GM18508 (cell line): ENCODE results near the gene CR1L.
"Not testable (repeated sequence)": the region's sequence is repeated elsewhere in the genome, so short reads cannot be mapped to it uniquely, and the experiment has no call there.

ENCODE experiments used
- ATAC-seq: cut with Tn5 transposase; IDR thresholded peaks from one replicate; pipeline ENCODE4 v1.9.1; 2021; ENCODE audit warnings: moderate number of reproducible peaks; ENCODE audit not compliant: insufficient read depth, unreplicated experiment

Gene CR1L

DNA sequence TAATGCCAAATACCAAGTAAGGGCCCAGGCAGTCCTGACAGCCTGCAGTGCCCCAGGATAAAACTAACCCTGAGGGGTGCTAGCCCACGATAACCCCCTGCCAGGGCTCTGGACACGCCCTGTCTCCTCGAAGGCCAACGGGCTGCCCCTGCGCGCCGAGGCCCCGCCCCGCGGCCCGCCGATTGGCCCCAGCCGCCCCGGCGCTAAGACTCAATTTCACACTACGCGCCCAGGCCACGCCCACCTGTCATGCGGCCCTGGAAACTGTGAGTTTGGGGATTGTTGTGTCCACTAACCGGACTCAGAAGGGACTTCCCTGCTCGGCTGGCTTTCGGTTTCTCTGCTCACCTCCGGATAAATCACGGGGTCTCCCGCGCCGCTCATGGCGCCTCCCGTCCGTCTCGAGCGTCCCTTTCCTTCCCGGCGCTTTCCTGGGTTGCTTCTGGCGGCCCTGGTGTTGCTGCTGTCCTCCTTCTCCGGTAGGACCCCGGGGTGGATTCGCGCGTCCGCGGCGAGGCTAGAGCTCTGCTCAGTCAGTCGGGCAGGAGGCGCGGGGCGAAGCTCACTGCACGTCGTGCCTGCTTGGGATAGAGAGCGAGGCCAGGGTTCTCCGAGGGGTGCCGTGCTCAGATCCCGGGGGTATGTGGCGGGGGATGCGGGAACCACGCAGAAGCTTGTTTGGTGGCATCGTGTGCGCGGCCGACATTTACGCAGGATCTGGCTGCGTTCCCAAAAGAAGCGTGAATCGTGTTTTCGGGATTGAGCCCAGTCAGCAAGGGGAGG lies at the start of gene CR1L:
Gene CR1L, plus strand, starts transcription at position 282 of the 783 bp plus-strand sequence. Its CDS starts 101 bp downstream, at position 383.
- ATAC-seq: no peak

- ATAC-seq: no peak
These were observed 41.2 kb upstream of the CR1L start for GRCh38 chr1:207603777-207604176.

DNA sequence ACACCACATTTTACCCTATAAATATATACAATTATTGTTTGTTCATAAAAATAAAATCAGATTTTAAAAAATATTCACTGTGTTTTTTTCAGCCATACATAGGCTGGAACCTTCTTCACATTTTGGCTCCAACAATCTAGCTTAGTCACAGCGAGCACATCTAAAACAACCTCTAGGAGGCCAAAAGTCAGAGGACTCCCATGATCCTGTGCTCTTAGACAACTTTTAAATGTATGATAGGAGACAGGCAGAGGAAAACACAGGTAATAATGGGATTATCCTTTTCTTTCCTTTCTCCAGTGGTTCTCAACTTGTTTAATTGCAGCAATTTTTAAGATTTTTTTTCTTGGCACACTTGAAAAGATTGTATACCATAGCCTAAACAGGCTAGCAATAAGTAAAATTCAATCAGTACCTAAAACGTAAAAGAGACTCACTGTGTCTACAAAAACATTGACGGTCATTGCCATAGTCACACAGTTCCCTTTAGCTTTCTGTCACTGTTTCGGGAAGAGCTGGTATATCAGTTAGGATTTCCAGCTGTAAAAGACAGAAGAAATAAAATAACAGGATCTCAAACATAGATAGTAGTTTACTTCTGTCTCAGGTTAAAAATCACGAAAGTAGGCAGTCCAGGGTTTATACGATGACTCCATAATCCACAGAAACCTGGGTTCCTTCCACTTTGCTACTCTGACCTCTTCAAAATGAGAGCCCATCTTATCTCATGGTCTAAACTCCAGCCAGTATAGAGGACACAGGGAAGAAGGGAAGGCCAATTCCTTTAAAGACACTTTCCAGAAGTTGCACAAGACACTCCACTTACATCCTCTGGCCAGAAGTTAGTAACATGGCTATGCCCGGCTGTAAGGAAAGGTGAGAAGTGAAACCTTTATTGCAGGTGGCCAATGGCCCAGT lies 39.2 kb upstream of the CR1L start:
- ATAC-seq: no peak

GRCh38 chr1:207606362-207606755 lies 38.6 kb upstream of the CR1L start:
- ATAC-seq: no peak

- ATAC-seq: no peak
These were observed 32.2 kb upstream of the CR1L start for GRCh38 chr1:207612762-207613161.

GRCh38 chr1:207619871-207620542 lies 24.9 kb upstream of the CR1L start:
- ATAC-seq: peak; percentile 93

DNA sequence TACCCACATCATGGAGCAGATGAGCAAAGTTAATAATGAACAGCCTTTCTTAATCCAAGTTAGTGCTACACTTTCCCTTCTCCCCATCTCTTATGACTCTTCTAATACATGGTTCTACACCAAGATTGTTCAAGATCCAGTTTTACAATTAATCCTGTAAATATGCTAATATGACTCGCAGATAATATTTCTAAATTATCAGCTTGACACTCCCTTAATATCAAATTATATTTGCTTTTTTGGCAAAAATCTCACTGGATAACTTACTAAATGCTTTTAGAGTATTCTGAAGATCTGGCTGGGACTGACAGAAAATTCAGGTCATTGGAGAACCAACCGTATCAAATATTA lies 24.4 kb upstream of the CR1L start:
- ATAC-seq: no peak

DNA sequence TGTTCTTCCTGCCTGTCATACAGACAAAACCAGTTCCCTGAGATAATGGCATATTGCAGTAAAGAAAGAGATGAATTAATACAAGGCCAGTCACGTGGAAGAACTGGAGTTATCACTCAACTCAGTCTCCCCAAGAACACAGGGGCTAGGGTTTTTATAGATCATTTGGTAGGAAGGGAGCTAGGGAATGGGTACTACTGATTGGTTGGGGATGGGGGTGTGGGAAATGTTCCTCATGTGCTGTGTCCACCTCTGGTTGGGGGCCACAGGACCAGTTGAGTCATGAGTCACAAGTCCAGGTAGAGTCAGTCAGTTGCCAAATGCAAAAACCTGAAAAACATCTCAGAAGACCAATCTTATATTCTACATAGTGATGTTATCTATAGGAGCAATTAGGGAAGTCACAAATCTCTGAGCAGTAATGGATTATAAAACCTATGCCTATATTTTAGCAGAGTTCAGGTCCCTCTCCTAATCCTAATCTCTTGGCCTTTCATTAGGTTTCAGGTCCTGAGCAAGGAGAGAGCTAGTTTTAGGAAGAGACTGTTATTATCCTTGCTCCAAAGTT lies 19.3 kb upstream of the CR1L start:
- not testable (repeated sequence) for ATAC-seq

DNA sequence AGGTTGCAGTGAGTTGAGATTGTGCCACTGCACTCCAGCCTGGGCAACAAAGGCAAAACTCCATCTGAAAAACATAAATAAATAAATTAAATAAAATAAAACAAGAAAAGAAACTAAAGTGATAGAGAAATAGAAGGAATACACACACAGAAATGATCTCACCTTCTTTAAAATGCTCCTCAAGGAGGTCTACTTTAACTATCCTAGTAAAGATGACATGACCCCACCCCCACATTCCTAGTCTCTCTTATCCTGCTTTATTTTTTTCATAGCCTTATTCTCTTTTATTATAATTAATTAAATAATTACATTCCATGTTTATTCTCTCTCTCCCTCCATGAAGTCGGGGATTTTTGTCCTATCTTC lies 18.0 kb upstream of the CR1L start:
- ATAC-seq: no peak

- no peak for ATAC-seq
These were observed 17.4 kb upstream of the CR1L start for GRCh38 chr1:207627496-207627895.

DNA sequence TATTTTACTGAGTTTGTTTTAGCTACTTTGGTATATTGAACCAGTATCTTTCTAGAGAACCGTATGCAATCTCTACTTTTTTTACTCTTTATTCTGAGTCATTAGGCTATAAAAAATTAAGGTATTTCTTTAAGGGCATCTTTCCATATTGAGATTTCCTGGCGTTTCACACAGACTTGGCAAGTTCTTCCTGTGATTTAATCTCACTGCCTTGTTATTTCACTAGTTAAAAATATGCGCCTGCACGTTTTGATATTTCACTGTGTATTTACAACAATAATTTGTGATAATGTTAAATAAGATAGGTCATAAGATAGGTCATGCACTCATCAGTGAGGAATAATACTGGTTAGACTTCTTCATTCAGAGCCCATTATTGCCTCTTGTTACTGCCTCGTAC lies 16.2 kb upstream of the CR1L start:
- ATAC-seq: no peak

DNA sequence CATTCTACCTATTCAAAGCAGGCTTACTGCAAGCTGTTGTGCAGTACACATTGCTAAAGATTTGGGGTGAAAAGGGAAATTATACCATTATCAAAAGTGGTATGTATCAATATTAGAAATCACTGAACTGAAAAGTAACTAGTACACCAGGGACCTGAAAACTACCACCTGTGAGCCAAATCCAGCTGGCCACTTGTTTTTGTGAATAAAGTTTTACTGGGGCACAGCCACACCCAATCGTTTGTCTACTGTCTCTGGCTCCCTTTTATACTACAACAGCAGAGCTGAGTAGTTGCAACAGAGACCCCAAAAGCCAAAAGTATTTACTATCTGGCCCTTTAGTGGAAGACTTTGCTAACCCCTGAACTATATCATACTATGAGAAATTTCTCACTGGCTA lies 13.8 kb upstream of the CR1L start:
- no peak for ATAC-seq

- ATAC-seq: no peak
These were observed 11.7 kb upstream of the CR1L start for GRCh38 chr1:207633226-207633625.

- ATAC-seq: not testable (repeated sequence)
These were observed 11.1 kb upstream of the CR1L start for GRCh38 chr1:207633699-207634289.

GRCh38 chr1:207634293-207634692 lies 10.6 kb upstream of the CR1L start:
- ATAC-seq: not testable (repeated sequence)

DNA sequence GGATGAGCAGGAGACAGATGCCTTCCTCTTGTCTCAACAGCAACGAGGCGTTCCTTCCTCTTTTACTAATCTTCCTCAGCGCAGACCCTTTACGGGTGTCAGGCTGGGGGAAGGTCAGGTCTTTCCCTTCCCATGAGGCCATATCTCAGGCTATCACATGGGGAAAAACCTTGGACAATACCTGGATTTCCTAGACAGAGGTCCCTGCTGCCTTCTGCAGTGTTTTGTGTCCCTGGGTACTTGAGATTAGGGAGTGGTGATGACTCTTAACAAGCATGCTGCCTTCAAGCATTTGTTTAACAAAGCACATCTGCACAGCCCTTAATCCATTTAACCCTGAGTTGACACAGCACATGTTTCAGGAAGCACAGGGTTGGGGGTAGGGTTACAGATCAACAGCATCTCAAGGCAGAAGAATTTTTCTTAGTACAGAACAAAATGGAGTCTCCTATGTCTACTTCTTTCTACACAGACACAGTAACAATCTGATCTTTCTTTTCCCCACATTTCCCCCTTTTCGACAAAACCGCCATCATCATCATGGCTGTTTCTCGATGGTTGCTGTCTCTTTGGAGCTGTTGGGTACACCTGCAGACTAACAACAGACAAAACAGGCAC lies 9.3 kb upstream of the CR1L start:
- not testable (repeated sequence) for ATAC-seq

GRCh38 chr1:207638487-207639145 lies 6.3 kb upstream of the CR1L start:
- ATAC-seq: not testable (repeated sequence)

GRCh38 chr1:207639362-207639761 lies 5.6 kb upstream of the CR1L start:
- not testable (repeated sequence) for ATAC-seq

GRCh38 chr1:207644166-207644851 lies 624 bp upstream of the CR1L start:
- no peak for ATAC-seq
